Endothelial cell of umbilical vein (primary cell): ENCODE results near the gene THSD7A. TPM values are rescaled to one million over a fixed set of nuclear protein-coding genes. Genes with fewer than 3 reads are reported as not detected.

Source experiments
- BruUV-seq: library from RNA; stranded (reverse); fragments of 400-500 nt; replicated peaks from 2 replicates; lab custom pipeline; 2021; lab: Mats Ljungman, UMichigan
- CTCF ChIA-PET: fragments of 300-600, 350-600 bp; sonication (Branson Sonifier 250); formaldehyde crosslinking; loops from one replicate; lab custom pipeline; 2021; ENCODE audit warnings: antibody characterized with exemption, inconsistent platforms; lab: Charles Lee
- POLR2A ChIA-PET: fragments of 300-600, 350-600 bp; sonication (Branson Sonifier 250); formaldehyde crosslinking; loops from one replicate; lab custom pipeline; 2021; ENCODE audit warnings: antibody characterized with exemption, inconsistent platforms; lab: Charles Lee
- DNase-seq: peaks from one replicate; pipeline ENCODE4 v3.0.0-alpha.2; 2011; ENCODE audit warnings: low read depth, low spot score
- FAIRE-seq: peaks from 2 replicates; lab custom pipeline; 2011; peaks lifted over from hg19 to GRCh38; lab: Jason Lieb, UNC
- H2AFZ ChIP-seq: 2 replicates; pipeline ENCODE4 v1.6.0; 2012; ENCODE audit warnings: low read depth, low read length, control low read depth, inconsistent platforms
- H3K27ac ChIP-seq: 2 replicates; pipeline ENCODE4 v1.5.1; 2011; ENCODE audit warnings: low read depth, mild to moderate bottlenecking, control low read depth, low read length, moderate library complexity; ENCODE audit not compliant: insufficient read depth
- H3K27me3 ChIP-seq, 2 experiments: 2 replicates each; pipeline versions ENCODE4 v1.6.0 to v1.6.1; 2011; ENCODE audit warnings: low read length in 2 of 2, mixed read lengths in 1 of 2; ENCODE audit not compliant: control insufficient read depth in 2 of 2, insufficient read depth in 2 of 2
- H3K36me3 ChIP-seq, 2 experiments: 2 replicates in 1 of 2; 3 replicates in 1 of 2; pipeline ENCODE4 v1.5.1; 2011; ENCODE audit warnings: low read length in 2 of 2, mild to moderate bottlenecking in 1 of 2, moderate library complexity in 1 of 2; ENCODE audit not compliant: control insufficient read depth in 2 of 2, insufficient read depth in 2 of 2; ENCODE audit errors: extremely low read depth in 1 of 2
- H3K4me1 ChIP-seq: 3 replicates; pipeline ENCODE4 v1.5.1; 2011; ENCODE audit warnings: mild to moderate bottlenecking, low read length; ENCODE audit not compliant: control insufficient read depth, insufficient read depth; ENCODE audit errors: extremely low read depth
- H3K4me2 ChIP-seq: 2 replicates; pipeline ENCODE4 v1.6.1; 2011; ENCODE audit warnings: low read length, control low read depth, mixed read lengths; ENCODE audit not compliant: insufficient read depth
- H3K4me3 ChIP-seq, 3 experiments: fragments of 200-600 bp in 1 of 3; sonication (generic), shearing (Covaris generic) in 1 of 3; replicated peaks in 1 of 3; 2 replicates each; pipeline ENCODE4 v1.5.1; 2011 to 2016; ENCODE audit warnings: control low read depth in 3 of 3, low read length in 3 of 3, mild to moderate bottlenecking in 2 of 3, inconsistent platforms in 1 of 3, low read depth in 1 of 3, moderate library complexity in 1 of 3; ENCODE audit not compliant: insufficient read depth in 1 of 3
- H3K79me2 ChIP-seq: 2 replicates; pipeline ENCODE4 v1.6.0; 2012; ENCODE audit warnings: low read length, inconsistent platforms; ENCODE audit not compliant: control insufficient read depth, insufficient read depth
- H3K9ac ChIP-seq: replicated peaks from 2 replicates; pipeline ENCODE3; 2011; ENCODE audit warnings: low read length, control low read depth; ENCODE audit not compliant: insufficient read depth; ENCODE audit errors: extremely low read depth
- H3K9me1 ChIP-seq: replicated peaks from 3 replicates; pipeline ENCODE4 v1.6.0; 2011; ENCODE audit warnings: mild to moderate bottlenecking, low read length; ENCODE audit not compliant: control insufficient read depth, insufficient read depth; ENCODE audit errors: extremely low read depth
- H3K9me3 ChIP-seq: replicated peaks from 2 replicates; pipeline ENCODE4 v1.5.1; 2012; ENCODE audit warnings: low read length, inconsistent platforms; ENCODE audit not compliant: control insufficient read depth, insufficient read depth
- H4K20me1 ChIP-seq: replicated peaks from 2 replicates; pipeline ENCODE3; 2011; ENCODE audit warnings: mild to moderate bottlenecking, low read length; ENCODE audit not compliant: control insufficient read depth, insufficient read depth; ENCODE audit errors: extremely low read depth
- CTCF ChIP-seq, 2 donors: IDR thresholded peaks; 1 replicate in 1 of 2; 2 replicates in 1 of 2; pipeline ENCODE4 v1.5.1; 2011; ENCODE audit warnings: low read length in 2 of 2, mild to moderate bottlenecking in 2 of 2, moderate library complexity in 2 of 2, control low read depth in 1 of 2, inconsistent platforms in 1 of 2, low read depth in 1 of 2; ENCODE audit not compliant: insufficient read depth in 1 of 2; ENCODE audit errors: extremely low read depth in 1 of 2
- EZH2 ChIP-seq: IDR thresholded peaks from 2 replicates; pipeline ENCODE4 v1.6.1; 2012; ENCODE audit warnings: borderline replicate concordance, low read depth, mild to moderate bottlenecking, moderate library complexity, low read length, inconsistent platforms; ENCODE audit not compliant: severe bottlenecking
- FOS ChIP-seq: IDR thresholded peaks from 2 replicates; pipeline ENCODE4 v1.6.1; 2011; ENCODE audit warnings: mild to moderate bottlenecking, low read length, moderate library complexity, borderline replicate concordance; ENCODE audit not compliant: insufficient read depth
- GATA2 ChIP-seq: IDR thresholded peaks from 2 replicates; pipeline ENCODE4 v1.7.0; 2011; ENCODE audit warnings: low read depth, mild to moderate bottlenecking, moderate library complexity, mixed read lengths, low read length; ENCODE audit not compliant: insufficient read length, insufficient read depth
- JUN ChIP-seq: IDR thresholded peaks from 2 replicates; pipeline ENCODE4 v1.6.1; 2011; ENCODE audit warnings: borderline replicate concordance, low read depth; ENCODE audit not compliant: insufficient read length, insufficient read depth
- MAX ChIP-seq: IDR thresholded peaks from 2 replicates; pipeline ENCODE4 v1.6.1; 2011; ENCODE audit not compliant: insufficient read depth, insufficient read length
- MYC ChIP-seq: IDR thresholded peaks from one replicate; pipeline ENCODE4 v1.6.1; 2011; ENCODE audit warnings: mild to moderate bottlenecking, low read depth, low read length
- POLR2A ChIP-seq: IDR thresholded peaks from 2 replicates; pipeline ENCODE4 v1.6.1; 2012; ENCODE audit warnings: low read depth, mild to moderate bottlenecking, control low read depth, low read length
- POLR2AphosphoS5 ChIP-seq: IDR thresholded peaks from 2 replicates; pipeline ENCODE4 v1.6.1; 2012; ENCODE audit warnings: low read depth, mild to moderate bottlenecking, control low read depth, low read length, moderate library complexity; ENCODE audit not compliant: insufficient read depth
- dilution Hi-C: fragments of 300-500 bp; cut with MboI; formaldehyde crosslinking; loops from one replicate; pipeline ENCODE4 v1.15.0; 2019; ENCODE audit warnings: low sequenced_read_pairs; ENCODE audit not compliant: extremely low pct_ligation_motif_present
- intact Hi-C: fragments of 100-400 bp; cut with micrococcal nuclease; formaldehyde crosslinking; loops from one replicate; pipeline ENCODE4 v1.10.0; 2022
- polyA plus RNA-seq, 4 experiments: library from polyadenylated mRNA; depleted of rRNA in 3 of 4; stranded (reverse) in 3 of 4; unstranded in 1 of 4; fragments of >200 nt; gene quantifications; 2 replicates each; pipeline versions ENCODE4 v1.2.1 to v1.2.3, GENCODE V29; 2011 to 2012; ENCODE audit warnings: missing spikeins in 1 of 4
- total RNA-seq: library from RNA; stranded (reverse); gene quantifications from 2 replicates; pipeline ENCODE4 v1.2.3, GENCODE V29; 2021

The THSD7A gene
- total and polyA plus RNA-seq, 2 donors (not counting 3 experiments of a cell fraction or from before 2014, with no cell fraction given), result 3.3 to 12.7 TPM

- Histone ChIP-seq H3K27me3 (no peaks in the 10 kb centered on the region), H3K4me3 (no peak overlapping the region), H4K20me1 (no peaks in the 10 kb centered on the region), H3K9me1 (no peaks in the 10 kb centered on the region), H3K36me3 (no peaks in the 10 kb centered on the region), H2AFZ (no peak overlapping the region), H3K9me3 (no peaks in the 10 kb centered on the region), H3K9ac (no peak overlapping the region), H3K4me2 (no peak overlapping the region), H3K27ac (no peak overlapping the region), H3K4me1 (no peaks in the 10 kb centered on the region), H3K79me2 (no peaks in the 10 kb centered on the region)
- DNase-seq, result no peak
- FAIRE-seq, result no peak
- dilution Hi-C loops (no loop called here), intact Hi-C loops (no loop called here)
- TF ChIP-seq POLR2A, result no peak
- no peak for TF ChIP-seq POLR2AphosphoS5
- TF ChIP-seq JUN, result no peak
- no peak for TF ChIP-seq FOS
- no peak for TF ChIP-seq MAX
- TF ChIP-seq GATA2, result no peak
- TF ChIP-seq CTCF (IDR thresholded peaks at IDR 0.05; ENCODE audit: extremely low read depth in 1 of 2, insufficient read depth in 1 of 2, low read depth in 1 of 2, low read length in 2 of 2), result no peak
- no peak for TF ChIP-seq EZH2
- TF ChIP-seq MYC, result no peak
- POLR2A ChIA-PET, result no interaction called here
- BruUV-seq, result no TSS peak
- CTCF ChIA-PET, result interaction anchor here (1.2 to 1.6 kb wide), 3 partner anchors 10 to 572 kb away, joined by 3 read pairs; no protein-coding TSS in a partner anchor
Measured at GRCh38 chr7:11750191-11750590, 81.8 kb downstream of the THSD7A start.
